GM10248 (cell line): ENCODE results near the gene KCTD5.

ENCODE experiments used
- CTCF ChIA-PET: fragments of 300-600 bp; sonication (Branson Sonifier 250); formaldehyde crosslinking; extraction: SDS; loops from one replicate; lab custom pipeline; 2021; ENCODE audit warnings: antibody characterized with exemption; lab: Yijun Ruan, JAX
- POLR2A ChIA-PET: fragments of 350-650 bp; sonication (Branson Sonifier 250); formaldehyde crosslinking; extraction: SDS; loops from one replicate; lab custom pipeline; 2020; ENCODE audit warnings: antibody characterized with exemption; lab: Yijun Ruan, JAX
- DNase-seq: peaks from one replicate; pipeline ENCODE4 v3.0.0; 2012; ENCODE audit errors: extremely low spot score
- CTCF ChIP-seq: IDR thresholded peaks from 2 replicates; pipeline ENCODE4 v1.5.1; 2012; ENCODE audit warnings: mild to moderate bottlenecking, low read depth; ENCODE audit errors: extremely low read depth, missing control alignments, control extremely low read depth

KCTD5 gene

GRCh38 chr16:2704166-2704982 is 22.1 kb downstream of the KCTD5 start:
- no peak for TF ChIP-seq CTCF
- ChIA-PET CTCF (interaction anchor here (1.5 kb wide), 1 partner anchor 16 kb away, joined by 4 read pairs; the partner anchor contains the start of gene PRSS27), POLR2A (interaction anchor here (1.1 kb wide), 1 partner anchor 22 kb away, joined by 5 read pairs; the partner anchor contains the start of gene KCTD5)
- no peak for DNase-seq

GRCh38 chr16:2704983-2705275 is 22.6 kb downstream of the KCTD5 start:
- POLR2A ChIA-PET, result interaction anchor here (1.1 kb wide), 1 partner anchor 23 kb away, joined by 5 read pairs; the partner anchor contains the start of gene KCTD5
- CTCF ChIA-PET, result no interaction called here
- TF ChIP-seq CTCF, result no peak
- no peak for DNase-seq

DNA sequence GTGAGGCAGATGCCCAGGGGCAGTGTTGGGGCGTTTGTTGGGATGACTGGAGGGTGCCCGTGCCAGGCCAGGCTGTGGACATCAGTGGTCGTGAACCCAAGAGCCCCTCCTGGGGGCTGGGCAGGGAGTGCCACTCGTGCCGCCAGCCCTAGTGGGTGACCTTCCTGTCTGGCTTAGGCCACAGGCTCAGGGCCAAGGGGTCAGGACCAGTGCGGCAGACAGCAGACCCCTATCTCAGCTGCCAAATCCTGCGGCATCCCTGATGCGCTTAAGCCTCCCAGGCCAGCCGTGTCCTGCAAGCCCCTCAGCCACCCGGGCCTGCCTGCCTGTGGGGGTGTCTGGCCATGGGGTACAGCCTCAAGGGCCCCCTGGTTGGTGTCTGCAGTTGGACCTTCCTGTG is 23.0 kb downstream of the KCTD5 start:
- ChIA-PET POLR2A (no interaction called here), CTCF (no interaction called here)
- no peak for DNase-seq

GRCh38 chr16:2706085-2706484 is 23.8 kb downstream of the KCTD5 start:
- POLR2A ChIA-PET, result interaction anchor here (0.7 kb wide), 1 partner anchor 857 kb away, joined by 5 read pairs; no protein-coding TSS in a partner anchor
- CTCF ChIA-PET, result no interaction called here
- no peak for DNase-seq
- TF ChIP-seq CTCF, result no peak

More for the DNA sequence above, 23.0 kb downstream of the KCTD5 start:
- TF ChIP-seq CTCF, result no peak

GRCh38 chr16:2706611-2707311 is 24.4 kb downstream of the KCTD5 start:
- POLR2A ChIA-PET, result interaction anchor here (0.7 kb wide), 1 partner anchor 856 kb away, joined by 5 read pairs; no protein-coding TSS in a partner anchor
- CTCF ChIA-PET, result no interaction called here
- no peak for DNase-seq
- no peak for TF ChIP-seq CTCF

GRCh38 chr16:2707368-2708289 is 25.3 kb downstream of the KCTD5 start:
- TF ChIP-seq CTCF, result no peak
- ChIA-PET POLR2A (no interaction called here), CTCF (no interaction called here)
- DNase-seq, result no peak
